Activated B cell treated with CpG ODN at 0.5 μM for 24 hours (primary cell): ENCODE results near the gene UNC119B. TPM values are rescaled to one million over a fixed set of nuclear protein-coding genes. Genes with fewer than 3 reads are reported as not detected.

ENCODE experiments used
- ATAC-seq: fragments of 200-7000 bp; cut with Tn5 transposase; one replicate; pipeline ENCODE4 v1.10.0; 2021; ENCODE audit warnings: low read depth, mild to moderate bottlenecking, moderate library complexity
- CTCF ChIA-PET: fragments of 350-600 bp; sonication (Branson Sonifier 250); formaldehyde crosslinking; loops from one replicate; lab custom pipeline; 2021; ENCODE audit warnings: antibody characterized with exemption; lab: Charles Lee
- POLR2A ChIA-PET: fragments of 350-600 bp; sonication (Branson Sonifier 250); formaldehyde crosslinking; loops from one replicate; lab custom pipeline; 2021; ENCODE audit warnings: antibody characterized with exemption; lab: Charles Lee
- DNase-seq: peaks from one replicate; pipeline ENCODE4 v3.0.0; 2022
- H3K27ac Mint-ChIP-seq: one replicate; pipeline ENCODE4 v1.8.0; 2020; ENCODE audit warnings: mixed read lengths
- H3K27me3 Mint-ChIP-seq: one replicate; pipeline ENCODE4 v1.8.0; 2021; ENCODE audit warnings: mixed read lengths
- H3K36me3 Mint-ChIP-seq: one replicate; pipeline ENCODE4 v1.8.0; 2021; ENCODE audit warnings: low read depth, mixed read lengths
- H3K4me1 Mint-ChIP-seq: one replicate; pipeline ENCODE4 v1.8.0; 2021; ENCODE audit warnings: mixed read lengths
- H3K4me3 Mint-ChIP-seq: one replicate; pipeline ENCODE4 v1.8.0; 2020; ENCODE audit warnings: mild to moderate bottlenecking, mixed read lengths
- H3K9me3 Mint-ChIP-seq: one replicate; pipeline ENCODE4 v1.8.0; 2020; ENCODE audit warnings: mixed read lengths
- intact Hi-C: fragments of 100-400 bp; cut with micrococcal nuclease; formaldehyde crosslinking; loops from one replicate; pipeline ENCODE4 v1.15.1; 2024
- total RNA-seq: library from RNA; stranded (reverse); gene quantifications from 2 replicates; pipeline ENCODE4 v1.2.3, GENCODE V29; 2022
- TF ChIP-seq, protein P1 (sequence below): fragments of 200-600 bp; IDR thresholded peaks from one replicate; pipeline ENCODE4 v1.8.0; 2022; ENCODE audit warnings: antibody characterized with exemption, mild to moderate bottlenecking

UNC119B gene
- total RNA-seq, 1 donor from 2014 or later, result 18.5 TPM

DNA sequence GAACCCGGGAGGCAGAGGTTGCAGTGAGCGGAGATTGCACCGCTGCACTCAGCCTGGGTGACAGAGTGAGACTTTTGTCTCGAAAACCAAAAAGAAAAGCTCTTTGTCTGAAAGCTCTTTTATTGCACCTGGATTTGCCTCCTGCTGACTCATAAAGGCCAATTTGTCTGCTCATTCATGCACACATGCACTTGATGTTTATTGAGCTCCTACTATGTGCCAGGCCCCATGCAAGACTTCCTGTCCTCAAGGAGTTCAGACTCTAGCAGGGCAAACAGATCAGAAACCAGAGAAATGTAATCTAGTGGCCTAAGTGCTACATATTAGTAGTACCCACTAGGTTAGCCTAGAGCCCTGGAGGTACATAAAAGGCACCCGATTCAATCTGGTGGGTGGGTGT lies 39.6 kb upstream of the UNC119B start:
- intact Hi-C loops, result no loop called here
- Mint-ChIP-seq H3K4me3 (no peak overlapping the region), H3K27ac (peak overlapping the region; percentile 89), H3K4me1 (peaks cover 86% of the 10 kb centered on the region), H3K27me3 (peaks cover 5% of the 10 kb centered on the region), H3K36me3 (no peaks in the 10 kb centered on the region), H3K9me3 (no peaks in the 10 kb centered on the region)
- ATAC-seq, result no peak
- CTCF ChIA-PET, result interaction anchor here (1.3 to 4.0 kb wide), 3 partner anchors 14 to 22 kb away, joined by 3 to 32 read pairs (median 6); partner anchors contain the start of gene MLEC
- POLR2A ChIA-PET, result interaction anchor here (2.6 to 5.2 kb wide), 2 partner anchors 8 to 16 kb away, joined by 55 to 60 read pairs; partner anchors contain the start of gene MLEC
- TF ChIP-seq, protein P1, sequence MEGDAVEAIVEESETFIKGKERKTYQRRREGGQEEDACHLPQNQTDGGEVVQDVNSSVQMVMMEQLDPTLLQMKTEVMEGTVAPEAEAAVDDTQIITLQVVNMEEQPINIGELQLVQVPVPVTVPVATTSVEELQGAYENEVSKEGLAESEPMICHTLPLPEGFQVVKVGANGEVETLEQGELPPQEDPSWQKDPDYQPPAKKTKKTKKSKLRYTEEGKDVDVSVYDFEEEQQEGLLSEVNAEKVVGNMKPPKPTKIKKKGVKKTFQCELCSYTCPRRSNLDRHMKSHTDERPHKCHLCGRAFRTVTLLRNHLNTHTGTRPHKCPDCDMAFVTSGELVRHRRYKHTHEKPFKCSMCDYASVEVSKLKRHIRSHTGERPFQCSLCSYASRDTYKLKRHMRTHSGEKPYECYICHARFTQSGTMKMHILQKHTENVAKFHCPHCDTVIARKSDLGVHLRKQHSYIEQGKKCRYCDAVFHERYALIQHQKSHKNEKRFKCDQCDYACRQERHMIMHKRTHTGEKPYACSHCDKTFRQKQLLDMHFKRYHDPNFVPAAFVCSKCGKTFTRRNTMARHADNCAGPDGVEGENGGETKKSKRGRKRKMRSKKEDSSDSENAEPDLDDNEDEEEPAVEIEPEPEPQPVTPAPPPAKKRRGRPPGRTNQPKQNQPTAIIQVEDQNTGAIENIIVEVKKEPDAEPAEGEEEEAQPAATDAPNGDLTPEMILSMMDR, result no peak
- no peak for DNase-seq

DNA sequence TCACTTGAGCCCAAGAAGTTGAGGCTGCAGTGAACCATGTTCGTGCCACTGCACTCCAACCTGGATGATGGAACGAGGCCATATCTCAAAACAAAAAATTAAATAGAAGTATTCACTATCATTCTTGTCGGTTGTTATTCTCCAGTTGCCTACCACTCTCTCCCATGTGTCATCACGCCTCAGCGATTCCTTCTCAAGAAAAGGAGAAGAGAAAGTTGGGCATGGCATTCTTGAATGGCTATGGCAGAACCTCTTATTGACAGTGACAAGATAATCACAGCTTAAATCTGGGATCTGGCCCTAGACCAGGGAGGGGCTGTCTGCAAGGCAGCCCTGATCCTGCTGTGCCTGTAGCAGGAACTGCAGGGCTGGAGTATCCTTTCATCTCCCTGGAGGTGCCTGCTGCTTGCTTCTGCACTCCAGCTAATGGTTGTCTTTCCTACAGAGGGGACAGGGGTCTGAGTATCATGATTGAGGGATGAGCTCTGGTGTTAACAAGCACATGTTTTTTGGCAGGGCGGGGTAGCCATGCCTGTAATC lies 36.1 kb upstream of the UNC119B start:
- H3K27me3 Mint-ChIP-seq, result peaks cover 5% of the 10 kb centered on the region
- H3K9me3 Mint-ChIP-seq, result no peaks in the 10 kb centered on the region
- ChIA-PET CTCF (interaction anchor here (0.8 to 2.3 kb wide), 4 partner anchors 10 to 27 kb away, joined by 3 to 10 read pairs (median 4); partner anchors contain the start of gene MLEC), POLR2A (interaction anchor here (0.6 to 2.3 kb wide), 7 partner anchors 10 to 382 kb away, joined by 3 to 11 read pairs (median 3); partner anchors contain the start of genes MLEC and RNU4-2)
- peaks cover 83% of the 10 kb centered on the region for H3K4me1 Mint-ChIP-seq
- DNase-seq, result no peak
- peak overlapping the region; percentile 64 for H3K4me3 Mint-ChIP-seq
- peak; percentile 29 for ATAC-seq
- no peaks in the 10 kb centered on the region for H3K36me3 Mint-ChIP-seq
- intact Hi-C loops, result loop anchor here (1.0 kb wide), 2 partner anchors 11 kb away; no protein-coding TSS in a partner anchor
- TF ChIP-seq, protein P1, result no peak
- peak overlapping the region; percentile 76 for H3K27ac Mint-ChIP-seq

DNA sequence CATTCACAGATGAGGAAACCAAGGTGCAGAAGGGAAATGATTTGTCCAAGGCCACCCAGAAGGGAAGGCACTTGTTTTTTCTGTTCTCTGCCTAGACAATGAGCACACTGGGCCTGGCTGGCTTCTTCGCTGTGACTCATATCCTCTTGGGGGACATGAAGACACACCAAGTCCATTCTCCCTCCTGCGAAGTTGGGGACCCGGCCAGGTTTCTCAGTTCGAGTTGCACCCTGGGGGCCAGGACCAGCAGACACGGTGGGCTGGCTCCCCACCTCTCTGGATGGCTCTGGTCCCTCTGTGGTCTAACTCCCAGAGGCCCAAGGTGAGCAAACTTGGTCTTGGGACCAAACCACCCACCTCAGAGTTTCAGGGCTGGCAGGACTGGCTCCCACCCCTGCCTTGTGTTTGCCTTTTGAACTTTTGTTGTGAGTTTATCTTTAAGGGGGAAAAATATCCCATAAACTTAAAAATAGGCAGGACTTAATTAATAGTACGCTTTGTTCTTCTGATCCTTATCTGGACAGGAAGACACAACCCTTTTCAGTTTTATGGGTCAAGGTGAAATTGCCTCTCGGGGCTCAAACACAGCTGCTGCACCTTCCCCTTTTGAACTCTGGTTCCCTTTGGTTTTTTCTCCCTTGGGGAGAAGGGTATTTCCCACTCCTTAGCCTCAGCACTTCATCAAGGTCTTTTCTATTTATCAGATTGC lies 32.3 kb upstream of the UNC119B start:
- ChIA-PET POLR2A (interaction anchor here (1.0 to 4.5 kb wide), 7 partner anchors 9 to 386 kb away, joined by 4 to 60 read pairs (median 8); partner anchors contain the start of genes MLEC, RNU4-2 and UNC119B), CTCF (interaction anchor here (0.8 to 2.7 kb wide), 5 partner anchors 8 to 44 kb away, joined by 3 to 13 read pairs (median 3); no protein-coding TSS in a partner anchor)
- intact Hi-C loops, result loop anchor here (1.0 kb wide), 2 partner anchors 8 to 9 kb away; no protein-coding TSS in a partner anchor
- no peaks in the 10 kb centered on the region for H3K9me3 Mint-ChIP-seq
- no peaks in the 10 kb centered on the region for H3K36me3 Mint-ChIP-seq
- no peaks in the 10 kb centered on the region for H3K27me3 Mint-ChIP-seq
- TF ChIP-seq, protein P1, result no peak
- no peak for DNase-seq
- H3K27ac Mint-ChIP-seq, result peak overlapping the region; percentile 89
- H3K4me3 Mint-ChIP-seq, result peak overlapping the region; percentile 74
- ATAC-seq, result peak; percentile 71
- peaks cover 58% of the 10 kb centered on the region for H3K4me1 Mint-ChIP-seq

DNA sequence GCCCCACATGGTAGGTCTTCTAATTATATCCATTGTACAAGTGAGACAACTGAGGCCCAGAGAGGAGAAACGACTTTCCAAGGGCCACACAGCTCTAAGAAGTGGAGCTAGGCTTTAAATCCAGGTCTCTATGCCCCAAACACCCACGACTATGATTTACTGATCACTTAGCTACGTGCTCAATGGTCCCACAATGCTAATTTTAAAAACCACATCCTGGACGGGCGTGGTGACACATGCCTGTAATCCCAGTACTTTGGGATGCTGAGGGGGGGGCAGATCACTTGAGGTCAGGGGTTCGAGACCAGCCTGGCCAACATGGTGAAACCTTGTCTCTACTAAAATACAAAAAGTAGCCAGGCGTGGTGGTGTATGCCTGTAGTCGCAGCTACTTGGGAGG lies 31.7 kb upstream of the UNC119B start:
- Mint-ChIP-seq H3K27ac (peak overlapping the region; percentile 89), H3K27me3 (no peaks in the 10 kb centered on the region), H3K9me3 (no peaks in the 10 kb centered on the region), H3K36me3 (no peaks in the 10 kb centered on the region), H3K4me1 (peaks cover 54% of the 10 kb centered on the region), H3K4me3 (peak overlapping the region; percentile 74)
- ATAC-seq, result peak; percentile 7
- DNase-seq, result no peak
- POLR2A ChIA-PET, result interaction anchor here (1.0 to 4.5 kb wide), 7 partner anchors 8 to 387 kb away, joined by 4 to 60 read pairs (median 8); partner anchors contain the start of genes MLEC, RNU4-2 and UNC119B
- intact Hi-C loops, result loop anchor here (1.0 kb wide), 2 partner anchors 8 to 9 kb away; no protein-coding TSS in a partner anchor
- TF ChIP-seq, protein P1, result no peak
- CTCF ChIA-PET, result interaction anchor here (0.8 to 2.7 kb wide), 5 partner anchors 9 to 44 kb away, joined by 3 to 13 read pairs (median 3); no protein-coding TSS in a partner anchor
